HG02588 (cell line): ENCODE measurements around the gene C11orf54.
A peak's percentile ranks its signal among the peaks of the same experiment; 100 is the strongest.
"Not testable (repeated sequence)": the region's sequence is repeated elsewhere in the genome, so short reads cannot be mapped to it uniquely, and the experiment has no call there.

Source experiments
- ATAC-seq: cut with Tn5 transposase; IDR thresholded peaks from one replicate; pipeline ENCODE4 v1.9.1; 2021; ENCODE audit warnings: mild to moderate bottlenecking, moderate library complexity; ENCODE audit not compliant: unreplicated experiment

C11orf54 gene

DNA sequence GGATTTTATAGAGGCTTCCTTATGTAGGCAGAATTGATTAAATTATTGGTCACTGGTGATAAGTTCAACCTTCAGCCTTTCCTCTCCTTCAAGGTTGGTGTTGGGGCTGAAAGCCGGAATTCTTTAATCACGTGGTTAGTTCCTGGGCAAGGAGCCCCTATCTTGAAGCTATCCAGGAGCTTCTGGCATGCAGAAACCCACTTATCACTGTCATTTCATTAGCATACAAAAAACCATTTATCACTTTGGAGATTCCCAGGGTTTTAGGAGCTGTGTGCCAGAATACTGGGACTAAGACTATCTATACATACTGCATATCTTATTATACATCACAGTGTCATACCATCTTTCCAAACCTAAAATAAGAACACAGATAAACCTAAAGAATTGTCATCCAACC, 24.1 kb downstream of the C11orf54 start:
- ATAC-seq, result no peak

GRCh38 chr11:93766504-93766903, 25.0 kb downstream of the C11orf54 start:
- ATAC-seq, result no peak

- ATAC-seq, result no peak
Measured at GRCh38 chr11:93767018-93767417, 25.5 kb downstream of the C11orf54 start.

DNA sequence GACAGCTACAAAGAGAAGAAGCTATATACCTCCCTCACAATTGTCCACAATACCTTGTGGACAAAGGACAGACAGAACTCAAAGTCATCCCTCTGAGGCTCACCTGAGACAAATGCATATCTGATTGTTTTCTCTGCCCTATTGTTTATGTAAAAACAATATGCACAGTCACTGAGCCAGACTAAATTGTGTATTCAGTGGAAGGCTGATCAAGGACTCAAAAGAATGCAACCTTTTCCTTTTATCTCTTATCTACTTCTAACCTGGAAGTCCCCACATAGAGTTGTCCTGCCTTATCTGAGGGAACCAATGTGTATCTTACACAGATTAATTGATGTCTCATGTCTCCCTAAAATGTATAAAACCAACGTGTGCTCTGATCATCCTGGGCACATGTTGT, 28.7 kb downstream of the C11orf54 start:
- no peak for ATAC-seq

DNA sequence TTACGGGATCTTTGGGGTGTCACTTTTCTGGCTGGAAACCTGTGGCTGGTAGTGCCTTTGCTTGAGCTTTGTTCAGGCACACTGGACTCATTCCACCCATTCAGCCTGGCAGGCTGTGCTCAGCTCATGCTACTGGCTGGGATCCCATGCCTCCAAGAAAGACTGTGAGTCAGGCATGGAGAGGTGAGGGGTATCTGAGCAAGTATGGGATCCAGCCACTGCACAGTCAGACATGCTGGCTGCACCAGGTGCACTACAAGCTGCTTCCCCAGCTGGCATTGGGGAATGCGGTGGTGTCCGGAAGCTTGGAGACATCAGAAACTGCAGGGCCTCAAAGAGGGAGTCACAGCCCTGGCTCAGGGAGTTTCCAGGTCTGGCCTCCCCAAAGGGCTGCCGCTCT, 30.7 kb downstream of the C11orf54 start:
- ATAC-seq, result no peak

GRCh38 chr11:93773045-93773477, 31.6 kb downstream of the C11orf54 start:
- ATAC-seq, result no peak

GRCh38 chr11:93773601-93774200, 32.2 kb downstream of the C11orf54 start:
- no peak for ATAC-seq

- not testable (repeated sequence) for ATAC-seq
Measured at GRCh38 chr11:93774560-93774959, 33.1 kb downstream of the C11orf54 start.

GRCh38 chr11:93775289-93775688, 33.8 kb downstream of the C11orf54 start:
- no peak for ATAC-seq

GRCh38 chr11:93783362-93783761, 41.9 kb downstream of the C11orf54 start:
- ATAC-seq, result no peak

DNA sequence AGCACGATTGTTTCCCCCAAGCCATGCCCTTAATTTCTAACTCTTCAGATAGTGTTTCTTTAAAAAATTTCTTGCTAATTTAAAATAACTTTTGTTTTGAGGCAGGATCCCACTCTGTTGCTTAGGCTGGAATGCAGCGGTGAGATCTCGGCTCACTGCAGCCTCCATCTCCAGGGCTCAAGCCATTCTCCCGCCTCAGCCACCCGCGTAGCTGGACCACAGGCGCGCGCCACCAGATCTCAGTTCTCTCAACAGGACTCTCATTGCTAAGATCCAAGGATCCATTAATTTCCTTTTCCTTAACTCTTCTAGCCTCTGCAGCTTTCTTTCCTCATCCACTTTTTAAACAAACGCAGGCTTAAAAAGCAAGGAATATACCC, 42.3 kb downstream of the C11orf54 start:
- ATAC-seq, result peak; percentile 45

- peak; percentile 97 for ATAC-seq
Measured at GRCh38 chr11:93784145-93784934, 42.9 kb downstream of the C11orf54 start, which contains the start of gene MED17. TSS of gene MED17 (plus strand) at chr11:93784282. CDS start at chr11:93784514, 232 bp downstream.

- ATAC-seq, result peak; percentile 27
Measured at GRCh38 chr11:93784935-93785360, 43.5 kb downstream of the C11orf54 start.

DNA sequence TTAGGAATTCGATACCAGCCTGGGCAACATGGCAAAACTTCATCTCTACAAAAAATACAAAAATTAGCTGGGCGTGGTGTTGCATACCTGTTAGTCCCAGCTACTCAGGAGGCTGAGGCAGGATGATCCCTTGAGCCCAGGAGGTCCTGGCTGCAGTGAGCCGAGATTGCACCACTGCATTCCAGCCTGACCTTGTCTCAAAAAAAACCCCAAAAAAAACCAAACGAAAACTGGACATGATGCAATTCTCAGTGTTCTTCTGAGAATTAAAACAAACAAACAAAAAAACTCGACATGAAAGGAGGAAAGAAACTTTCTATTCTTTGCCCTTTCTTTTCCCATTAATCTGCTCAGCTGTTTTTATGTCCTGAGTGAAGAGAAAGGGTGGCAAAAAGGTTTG, 50.0 kb downstream of the C11orf54 start:
- no peak for ATAC-seq

DNA sequence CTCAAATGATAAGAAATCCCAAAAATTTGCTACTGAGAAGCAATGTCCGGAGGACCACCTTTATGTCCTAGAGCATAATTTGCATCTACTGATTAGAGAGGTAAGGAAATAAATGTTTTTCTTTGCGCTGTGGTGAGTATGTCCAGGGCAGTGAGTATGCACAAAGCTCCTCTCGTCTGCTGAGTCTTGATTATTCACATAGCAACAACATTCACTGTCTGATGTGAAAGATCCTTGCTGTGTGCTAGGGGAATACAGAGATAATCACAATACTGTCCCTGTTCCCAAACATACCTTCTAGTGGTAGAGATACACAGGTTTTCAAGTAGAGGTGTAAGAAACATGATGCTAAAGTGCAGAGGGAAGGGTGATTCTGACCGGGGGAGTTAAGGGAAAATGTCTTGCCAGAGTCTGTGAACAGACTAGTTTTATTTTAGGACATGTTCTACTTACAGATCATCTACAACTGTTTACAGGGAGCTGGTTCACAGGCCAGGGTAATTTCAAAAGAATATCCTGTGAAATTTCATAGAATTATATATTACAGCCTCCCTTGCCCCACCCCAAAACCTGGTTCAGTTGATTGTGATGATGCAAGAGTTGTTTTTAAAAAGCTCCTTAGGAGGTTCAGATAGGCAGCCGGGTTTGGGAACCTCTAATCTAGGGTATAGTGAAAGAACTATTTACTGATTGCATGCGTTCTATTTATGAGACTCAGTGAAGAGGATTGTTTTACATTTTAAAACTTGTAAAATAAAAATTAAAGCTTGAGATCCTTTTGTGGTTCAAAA, 55.2 kb downstream of the C11orf54 start:
- no peak for ATAC-seq

- ATAC-seq, result no peak
Measured at GRCh38 chr11:93801366-93801765, 59.9 kb downstream of the C11orf54 start.

GRCh38 chr11:93804879-93805278, 63.4 kb downstream of the C11orf54 start:
- no peak for ATAC-seq

GRCh38 chr11:93807980-93808379, 66.5 kb downstream of the C11orf54 start:
- no peak for ATAC-seq

- no peak for ATAC-seq
Measured at GRCh38 chr11:93813974-93814373, 72.5 kb downstream of the C11orf54 start.
